ENCODE measurements around the gene DTNA. TPM values are rescaled to one million over a fixed set of nuclear protein-coding genes. Genes with fewer than 3 reads are reported as not detected.

Gene DTNA
- total RNA-seq, 2 donors from 2014 or later: 41.0 to 78.4 TPM

DNA sequence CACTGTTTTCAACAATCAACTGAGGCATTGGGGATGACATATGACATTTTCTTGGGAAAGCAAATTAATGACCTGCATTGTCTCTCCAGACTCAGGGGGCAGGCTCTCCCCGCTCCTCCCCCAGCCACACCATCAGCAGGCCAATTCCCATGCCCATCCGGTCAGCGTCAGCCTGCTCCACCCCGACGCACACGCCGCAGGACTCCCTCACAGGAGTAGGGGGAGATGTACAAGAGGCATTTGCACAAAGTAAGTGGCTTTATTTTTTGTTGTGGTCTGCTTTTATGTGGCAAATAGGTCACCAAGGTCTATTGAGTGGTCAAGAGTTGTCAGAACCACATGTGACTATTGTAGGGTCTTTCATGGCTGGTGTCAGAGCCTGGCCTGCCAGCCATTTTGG is 165.1 kb downstream of the DTNA start:
- Histone ChIP-seq H3K27ac (no peak overlapping the region), H3K4me1 (ENCODE audit: control insufficient read depth in 1 of 2, low read depth in 2 of 2) (peaks cover 4 to 8% of the 10 kb centered on the region in 2 donors), H3K4me3 (no peak overlapping the region), H3K9me3 (no peaks in the 10 kb centered on the region), H3K27me3 (replicated peaks; ENCODE audit: insufficient read depth) (no peaks in the 10 kb centered on the region), H3K36me3 (no peaks in the 10 kb centered on the region)
- DNase-seq (ENCODE audit: low spot score): no peak
- no peak for ATAC-seq (ENCODE audit: insufficient number of reproducible peaks, low FRiP score, low read depth)
- TF ChIP-seq, protein P1, sequence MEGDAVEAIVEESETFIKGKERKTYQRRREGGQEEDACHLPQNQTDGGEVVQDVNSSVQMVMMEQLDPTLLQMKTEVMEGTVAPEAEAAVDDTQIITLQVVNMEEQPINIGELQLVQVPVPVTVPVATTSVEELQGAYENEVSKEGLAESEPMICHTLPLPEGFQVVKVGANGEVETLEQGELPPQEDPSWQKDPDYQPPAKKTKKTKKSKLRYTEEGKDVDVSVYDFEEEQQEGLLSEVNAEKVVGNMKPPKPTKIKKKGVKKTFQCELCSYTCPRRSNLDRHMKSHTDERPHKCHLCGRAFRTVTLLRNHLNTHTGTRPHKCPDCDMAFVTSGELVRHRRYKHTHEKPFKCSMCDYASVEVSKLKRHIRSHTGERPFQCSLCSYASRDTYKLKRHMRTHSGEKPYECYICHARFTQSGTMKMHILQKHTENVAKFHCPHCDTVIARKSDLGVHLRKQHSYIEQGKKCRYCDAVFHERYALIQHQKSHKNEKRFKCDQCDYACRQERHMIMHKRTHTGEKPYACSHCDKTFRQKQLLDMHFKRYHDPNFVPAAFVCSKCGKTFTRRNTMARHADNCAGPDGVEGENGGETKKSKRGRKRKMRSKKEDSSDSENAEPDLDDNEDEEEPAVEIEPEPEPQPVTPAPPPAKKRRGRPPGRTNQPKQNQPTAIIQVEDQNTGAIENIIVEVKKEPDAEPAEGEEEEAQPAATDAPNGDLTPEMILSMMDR (IDR thresholded peaks at IDR 0.05): no peak

DNA sequence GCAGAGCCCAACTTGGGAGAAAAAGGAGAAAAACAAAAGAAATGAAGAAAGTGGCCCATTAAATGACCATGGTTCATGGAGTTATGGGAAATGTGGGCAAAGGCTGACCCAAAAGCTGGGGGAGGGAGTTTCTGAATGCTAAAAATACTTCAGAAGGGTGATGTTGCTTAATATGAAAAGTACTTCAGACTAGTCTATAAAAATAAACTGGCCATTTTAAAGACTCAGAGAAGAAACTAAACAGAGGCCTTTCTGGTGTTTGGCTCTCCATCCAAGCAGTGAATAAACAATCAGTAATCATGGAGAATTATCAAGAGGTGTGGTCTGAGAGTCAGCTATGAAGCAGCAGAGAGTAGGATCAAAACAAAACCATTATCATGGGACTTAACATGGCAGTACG is 170.3 kb downstream of the DTNA start:
- Histone ChIP-seq H3K4me3 (no peak overlapping the region), H3K27me3 (replicated peaks; ENCODE audit: insufficient read depth) (no peaks in the 10 kb centered on the region), H3K36me3 (peaks cover 7% of the 10 kb centered on the region), H3K4me1 (ENCODE audit: control insufficient read depth in 1 of 2, low read depth in 2 of 2) (peaks cover 18 to 39% of the 10 kb centered on the region in 2 donors), H3K27ac (peak overlapping the region; percentile 78 to 85), H3K9me3 (no peaks in the 10 kb centered on the region)
- no peak for DNase-seq (ENCODE audit: low spot score)
- peak; percentile 65 for ATAC-seq (ENCODE audit: insufficient number of reproducible peaks, low FRiP score, low read depth)
- TF ChIP-seq, protein P1 (IDR thresholded peaks at IDR 0.05): no peak

DNA sequence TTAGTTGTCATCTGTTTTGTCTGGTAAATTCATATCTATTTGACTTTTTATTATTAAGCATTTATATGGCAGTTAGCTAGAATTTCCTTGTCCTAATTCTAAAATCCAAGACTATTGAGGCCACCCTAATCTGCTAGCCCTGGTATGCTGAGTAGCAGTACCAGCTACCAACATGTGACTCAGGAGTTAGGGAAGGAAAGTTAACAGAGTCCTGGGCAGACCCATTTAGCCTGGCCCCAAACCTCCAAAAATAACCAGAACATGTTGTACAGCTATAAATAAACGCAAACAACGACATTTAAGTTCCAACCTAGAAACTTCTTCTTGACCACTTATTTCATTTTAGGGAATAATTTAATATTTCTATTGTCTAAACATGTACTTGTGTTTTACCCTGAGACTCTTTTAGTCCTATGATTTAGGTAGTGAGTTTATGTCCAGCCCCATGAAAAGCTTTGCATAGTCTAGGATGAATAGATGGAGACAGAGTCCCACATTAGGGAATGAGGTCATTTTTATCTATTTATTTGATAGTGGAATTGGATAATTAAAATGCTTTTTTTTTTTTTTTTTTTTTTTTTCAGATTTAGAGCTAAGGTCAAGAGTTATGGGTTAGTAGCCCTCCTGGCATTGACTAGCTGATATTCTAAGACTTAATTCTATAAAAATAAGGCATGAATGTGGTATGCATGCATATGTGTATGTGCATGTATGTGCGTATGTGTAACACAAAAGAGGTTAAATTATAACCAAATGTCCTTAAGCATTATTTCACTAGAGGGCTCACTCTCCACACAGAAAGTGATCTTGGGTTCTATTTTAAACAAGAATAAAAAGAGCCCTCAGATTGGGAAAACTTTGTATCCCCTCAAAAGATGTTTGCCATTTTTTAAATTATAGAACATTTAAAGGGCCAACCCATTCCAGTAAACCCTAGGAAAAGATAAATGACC is 171.1 kb downstream of the DTNA start:
- TF ChIP-seq, protein P1 (IDR thresholded peaks at IDR 0.05): no peak
- Histone ChIP-seq H3K4me1 (ENCODE audit: control insufficient read depth in 1 of 2, low read depth in 2 of 2) (peaks cover 25 to 47% of the 10 kb centered on the region in 2 donors), H3K4me3 (no peak overlapping the region), H3K27me3 (replicated peaks; ENCODE audit: insufficient read depth) (no peaks in the 10 kb centered on the region), H3K36me3 (peaks cover 7% of the 10 kb centered on the region), H3K27ac (peak overlapping the region; percentile 78 to 85), H3K9me3 (no peaks in the 10 kb centered on the region)
- DNase-seq (ENCODE audit: low spot score): no peak
- peak; percentile 96 for ATAC-seq (ENCODE audit: insufficient number of reproducible peaks, low FRiP score, low read depth)

DNA sequence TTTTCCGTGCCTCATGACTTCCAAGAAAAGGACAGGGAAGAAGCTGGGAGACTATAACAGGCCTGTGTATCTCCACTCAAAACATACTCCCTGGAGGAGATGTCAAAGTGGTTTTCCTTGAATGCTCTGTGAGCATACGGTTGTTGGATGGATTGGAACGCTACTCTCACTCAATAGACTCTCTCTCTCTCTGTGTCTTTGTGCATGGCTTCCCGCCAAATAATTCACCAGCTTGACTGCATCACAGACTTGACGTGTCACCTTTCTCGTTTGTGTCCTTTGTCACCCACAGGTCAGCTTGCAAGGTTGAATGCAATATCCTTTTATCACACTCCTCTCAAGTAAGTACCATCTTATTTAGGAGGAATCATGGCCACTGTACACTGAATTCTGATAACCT is 174.3 kb downstream of the DTNA start:
- Histone ChIP-seq H3K36me3 (peaks cover 7% of the 10 kb centered on the region), H3K27me3 (replicated peaks; ENCODE audit: insufficient read depth) (no peaks in the 10 kb centered on the region), H3K4me1 (ENCODE audit: control insufficient read depth in 1 of 2, low read depth in 2 of 2) (peaks cover 34 to 59% of the 10 kb centered on the region in 2 donors), H3K27ac (no peak overlapping the region), H3K9me3 (no peaks in the 10 kb centered on the region), H3K4me3 (no peak overlapping the region)
- DNase-seq (ENCODE audit: low spot score): no peak
- no peak for ATAC-seq (ENCODE audit: insufficient number of reproducible peaks, low FRiP score, low read depth)
- TF ChIP-seq, protein P1 (IDR thresholded peaks at IDR 0.05): no peak

DNA sequence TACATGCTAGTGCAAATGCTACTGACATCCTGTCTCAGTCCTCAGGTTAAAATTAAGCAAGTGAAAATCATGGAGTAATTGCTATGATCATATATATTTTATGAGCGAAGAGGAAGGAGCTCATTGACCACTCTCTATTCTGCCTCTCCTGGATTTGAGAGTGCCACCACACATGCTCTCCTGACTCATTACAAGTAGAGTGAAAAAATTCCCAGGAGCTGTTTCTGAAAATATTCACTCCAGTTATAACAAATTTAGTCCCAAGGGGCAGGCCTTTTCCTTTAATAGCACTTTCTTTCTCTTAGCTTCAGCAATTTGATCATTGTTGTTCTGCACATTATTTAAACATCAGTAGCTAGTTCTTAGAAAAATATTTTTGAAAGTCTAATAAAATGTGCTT is 176.1 kb downstream of the DTNA start:
- H3K36me3 ChIP-seq: peaks cover 7% of the 10 kb centered on the region
- ATAC-seq (ENCODE audit: insufficient number of reproducible peaks, low FRiP score, low read depth): peak; percentile 82

More for the DNA sequence above, 176.1 kb downstream of the DTNA start:
- Histone ChIP-seq H3K4me1 (ENCODE audit: control insufficient read depth in 1 of 2, low read depth in 2 of 2) (peaks cover 28 to 42% of the 10 kb centered on the region in 2 donors), H3K4me3 (peak overlapping the region; percentile 22), H3K27ac (peak overlapping the region; percentile 44 to 79), H3K9me3 (no peaks in the 10 kb centered on the region), H3K27me3 (replicated peaks; ENCODE audit: insufficient read depth) (no peaks in the 10 kb centered on the region)
- no peak for DNase-seq (ENCODE audit: low spot score)
- TF ChIP-seq, protein P1 (IDR thresholded peaks at IDR 0.05): no peak
